PC-9 (cell line): ENCODE results near the gene ZNF581. TPM values are rescaled to one million over a fixed set of nuclear protein-coding genes. Genes with fewer than 3 reads are reported as not detected.

Experiments
- Bru-seq: library from RNA; stranded (reverse); fragments of 400-500 nt; gene quantifications from one replicate; lab custom pipeline; 2021; lab: Mats Ljungman, UMichigan
- BruChase-seq, 2 experiments: library from RNA; stranded (reverse); fragments of 400-500 nt; gene quantifications; one replicate each; lab custom pipeline; 2021; lab: Mats Ljungman, UMichigan
- BruUV-seq: library from RNA; stranded (reverse); fragments of 400-500 nt; replicated peaks from 2 replicates; lab custom pipeline; 2021; lab: Mats Ljungman, UMichigan
- CTCF ChIA-PET: fragments of 300-600 bp; sonication (Branson Sonifier 250); formaldehyde crosslinking; loops from one replicate; lab custom pipeline; 2022; ENCODE audit warnings: antibody characterized with exemption; lab: Charles Lee
- POLR2A ChIA-PET: fragments of 300-600 bp; sonication (Branson Sonifier 250); formaldehyde crosslinking; loops from one replicate; lab custom pipeline; 2022; ENCODE audit warnings: antibody characterized with exemption; ENCODE audit not compliant: unreplicated experiment; lab: Charles Lee
- DNase-seq, 2 experiments: peaks; one replicate each; pipeline versions ENCODE4 v3.0.0 to v3.0.0-alpha.2; 2015 to 2022; ENCODE audit warnings: mixed read lengths in 1 of 2
- H2AFZ ChIP-seq: fragments of 200-600 bp; sonication (generic); 2 replicates; pipeline ENCODE4 v1.8.1; 2017; ENCODE audit warnings: antibody characterized with exemption
- H3F3A ChIP-seq: fragments of 200-600 bp; sonication (generic); 2 replicates; pipeline ENCODE4 v1.8.1; 2017; ENCODE audit warnings: antibody characterized with exemption, mild to moderate bottlenecking, low read depth; ENCODE audit not compliant: insufficient read depth
- H3K27ac ChIP-seq: fragments of 200-600 bp; sonication (generic); 2 replicates; pipeline ENCODE4 v1.6.1; 2016; ENCODE audit warnings: mixed run types
- H3K27me3 ChIP-seq: fragments of 200-600 bp; sonication (generic); 2 replicates; pipeline ENCODE4 v1.6.1; 2016; ENCODE audit warnings: low read depth, mixed run types; ENCODE audit not compliant: insufficient read depth
- H3K36me3 ChIP-seq: fragments of 200-600 bp; sonication (generic); 2 replicates; pipeline ENCODE4 v1.6.1; 2016; ENCODE audit warnings: low read depth, mixed run types
- H3K4me1 ChIP-seq: fragments of 200-600 bp; sonication (generic); replicated peaks from 2 replicates; pipeline ENCODE4 v1.6.1; 2016; ENCODE audit warnings: mixed run types; ENCODE audit not compliant: insufficient read depth
- H3K4me2 ChIP-seq: fragments of 200-600 bp; sonication (generic); 2 replicates; pipeline ENCODE4 v1.6.1; 2017; ENCODE audit warnings: mixed run types
- H3K4me3 ChIP-seq: fragments of 200-600 bp; sonication (generic); 2 replicates; pipeline ENCODE4 v1.6.1; 2016; ENCODE audit warnings: mixed run types
- H3K79me2 ChIP-seq: fragments of 200-600 bp; sonication (generic); 2 replicates; pipeline ENCODE4 v1.6.1; 2017; ENCODE audit warnings: low read depth, mixed run types
- H3K9me2 ChIP-seq: fragments of 200-600 bp; sonication (generic); 2 replicates; pipeline ENCODE4 v1.8.1; 2017; ENCODE audit warnings: mild to moderate bottlenecking; ENCODE audit not compliant: insufficient read depth
- H3K9me3 ChIP-seq: fragments of 200-600 bp; sonication (generic); 2 replicates; pipeline ENCODE4 v1.8.1; 2016; ENCODE audit warnings: low read depth; ENCODE audit not compliant: insufficient read depth
- H4K20me1 ChIP-seq: fragments of 200-600 bp; sonication (generic); 2 replicates; pipeline ENCODE4 v1.8.1; 2017; ENCODE audit not compliant: insufficient read depth
- EZH2 ChIP-seq: fragments of 200-600 bp; sonication (generic); IDR thresholded peaks from 2 replicates; pipeline ENCODE4 v1.8.0; 2017; ENCODE audit warnings: antibody characterized with exemption, low read depth
- intact Hi-C: fragments of 100-400 bp; cut with micrococcal nuclease; formaldehyde crosslinking; loops from one replicate; pipeline ENCODE4 v1.10.0; 2022; ENCODE audit not compliant: unreplicated experiment
- long read RNA-seq: library from polyadenylated mRNA; stranded (forward); transcript quantifications from one replicate; pipeline ENCODE4 v2.0.0, GENCODE V29; 2022
- total RNA-seq: library from RNA; stranded (reverse); gene quantifications from 2 replicates; pipeline ENCODE4 v1.2.3, GENCODE V29; 2021
- TF ChIP-seq, protein P1 (sequence below): fragments of 200-600 bp; sonication (generic); conservative IDR thresholded peaks from 2 replicates; pipeline ENCODE4 v1.6.1; 2017; ENCODE audit warnings: mixed run types, antibody characterized with exemption, mild to moderate bottlenecking, moderate library complexity

Gene ZNF581, protein sequence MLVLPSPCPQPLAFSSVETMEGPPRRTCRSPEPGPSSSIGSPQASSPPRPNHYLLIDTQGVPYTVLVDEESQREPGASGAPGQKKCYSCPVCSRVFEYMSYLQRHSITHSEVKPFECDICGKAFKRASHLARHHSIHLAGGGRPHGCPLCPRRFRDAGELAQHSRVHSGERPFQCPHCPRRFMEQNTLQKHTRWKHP
- total RNA-seq (53.5 and 81.9 TPM in 2 replicates), Bru-seq, nascent RNA (percentile 83 among the genes with signal in this experiment), BruChase-seq, experiment 1, labeled RNA remaining after a 2-hour chase (percentile 90 among the genes with signal in this experiment), BruChase-seq, experiment 2, labeled RNA remaining after a 6-hour chase (percentile 86 among the genes with signal in this experiment)
- long read RNA-seq, transcript ZNF581-201 (2 exons, 1,298 nt): major isoform, 59 of 67 reads
- long read RNA-seq, partial matches to known transcripts: 5 of 67 reads
- long read RNA-seq, other reads (novel, unspliced or antisense): 1 of 67 reads

DNA sequence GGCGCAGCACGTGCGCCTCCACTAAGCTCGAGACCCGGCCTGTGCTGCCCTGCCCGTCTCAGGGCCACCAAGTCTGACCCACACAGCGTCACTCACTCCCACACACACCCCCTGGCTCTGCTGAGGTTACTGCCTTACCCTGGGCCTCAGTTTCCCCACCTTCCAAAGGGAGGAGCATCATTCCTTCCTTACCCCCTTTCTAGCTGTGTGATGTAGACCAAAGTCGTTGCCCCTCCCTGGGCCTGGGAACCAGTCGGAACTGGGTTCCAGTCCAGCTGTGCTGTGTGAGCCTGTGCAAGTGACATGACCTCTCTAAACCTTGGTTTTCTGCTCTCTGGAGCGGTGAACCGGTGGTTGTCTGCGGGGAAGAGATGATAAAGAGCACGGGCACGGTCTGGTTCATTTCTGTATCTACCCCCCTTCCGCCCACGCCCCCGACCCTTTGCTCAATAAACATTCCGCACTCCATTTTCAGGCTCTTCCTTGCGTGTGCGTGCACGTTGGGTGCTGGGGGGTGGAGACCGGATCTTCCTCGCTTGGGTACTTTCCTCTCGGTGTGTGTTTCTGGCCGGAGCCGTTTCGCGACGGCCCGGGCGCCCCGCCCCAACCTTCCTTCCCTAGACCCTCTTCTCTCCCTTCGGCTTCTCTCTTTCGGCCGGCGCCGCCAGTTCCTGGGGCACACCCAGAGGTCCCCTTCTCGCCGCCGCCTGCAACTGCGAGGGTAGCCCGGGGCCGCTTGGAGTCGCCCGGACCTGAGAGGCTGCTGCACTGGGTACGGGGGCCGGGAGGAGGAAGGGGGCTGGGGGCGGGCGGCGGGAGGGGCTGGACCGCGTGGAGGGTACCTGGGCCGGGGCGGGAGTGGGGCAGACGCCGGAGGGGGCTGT lies at the start of gene ZNF581:
Gene ZNF581, plus strand, starts transcription at position 647 of the 884 bp plus-strand sequence. CDS start 923 bp downstream, outside the sequence.
- H3K79me2 ChIP-seq: peaks cover 50% of the 10 kb centered on the region
- POLR2A ChIA-PET: interaction anchor here (0.6 to 1.2 kb wide), 4 partner anchors 11 to 671 kb away, joined by 3 to 13 read pairs (median 7); partner anchors contain the start of genes NAT14 and ZSCAN5A

DNA sequence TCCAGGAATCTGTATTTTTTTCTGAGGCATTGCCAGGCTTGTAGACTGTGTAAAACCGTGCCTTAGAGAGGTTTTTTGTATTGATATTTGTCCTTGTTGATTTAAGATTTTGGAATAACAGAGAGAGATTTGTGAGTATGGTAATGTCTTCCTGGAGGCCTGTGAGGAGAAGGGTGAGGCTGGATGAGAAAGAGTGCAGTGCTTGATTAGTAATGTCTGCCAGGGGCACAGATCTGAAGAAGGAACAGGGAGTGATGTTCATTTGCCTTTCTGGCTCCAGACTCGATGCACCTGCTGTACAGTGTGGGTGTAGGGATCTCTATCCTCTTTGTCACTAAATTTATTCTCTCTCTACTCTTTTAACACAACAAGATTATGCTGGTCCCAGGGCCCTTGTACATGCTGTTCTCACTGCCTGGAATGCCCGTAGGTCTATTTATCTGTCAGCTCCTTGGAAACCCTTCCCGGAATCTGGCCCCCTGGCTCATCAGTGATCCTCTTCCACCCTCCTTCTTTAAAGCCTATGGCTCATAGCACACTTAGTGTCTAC lies 48.4 kb upstream of the ZNF581 start:
- CTCF ChIA-PET: no interaction called here

More for the DNA sequence above, at the start of gene ZNF581:
- H3K4me3 ChIP-seq: peak within 1 kb of the TSS; percentile 66
- no peak for TF ChIP-seq EZH2
- TF ChIP-seq, protein P1, sequence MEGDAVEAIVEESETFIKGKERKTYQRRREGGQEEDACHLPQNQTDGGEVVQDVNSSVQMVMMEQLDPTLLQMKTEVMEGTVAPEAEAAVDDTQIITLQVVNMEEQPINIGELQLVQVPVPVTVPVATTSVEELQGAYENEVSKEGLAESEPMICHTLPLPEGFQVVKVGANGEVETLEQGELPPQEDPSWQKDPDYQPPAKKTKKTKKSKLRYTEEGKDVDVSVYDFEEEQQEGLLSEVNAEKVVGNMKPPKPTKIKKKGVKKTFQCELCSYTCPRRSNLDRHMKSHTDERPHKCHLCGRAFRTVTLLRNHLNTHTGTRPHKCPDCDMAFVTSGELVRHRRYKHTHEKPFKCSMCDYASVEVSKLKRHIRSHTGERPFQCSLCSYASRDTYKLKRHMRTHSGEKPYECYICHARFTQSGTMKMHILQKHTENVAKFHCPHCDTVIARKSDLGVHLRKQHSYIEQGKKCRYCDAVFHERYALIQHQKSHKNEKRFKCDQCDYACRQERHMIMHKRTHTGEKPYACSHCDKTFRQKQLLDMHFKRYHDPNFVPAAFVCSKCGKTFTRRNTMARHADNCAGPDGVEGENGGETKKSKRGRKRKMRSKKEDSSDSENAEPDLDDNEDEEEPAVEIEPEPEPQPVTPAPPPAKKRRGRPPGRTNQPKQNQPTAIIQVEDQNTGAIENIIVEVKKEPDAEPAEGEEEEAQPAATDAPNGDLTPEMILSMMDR: no peak
- peaks cover 9% of the 10 kb centered on the region for H3K36me3 ChIP-seq
- H3K9me3 ChIP-seq: no peaks in the 10 kb centered on the region
- H2AFZ ChIP-seq: peak within 1 kb of the TSS; percentile 59
- H3F3A ChIP-seq: peaks cover 58% of the 10 kb centered on the region; the same call in 1 of the 2 replicates
- no peaks in the 10 kb centered on the region for H3K9me2 ChIP-seq
- intact Hi-C loops: loop anchor here (1.0 kb wide), 2 partner anchors 11 to 32 kb away; partner anchors contain the start of gene EPN1
- H3K4me2 ChIP-seq: peak within 1 kb of the TSS; percentile 90
- peaks cover 11% of the 10 kb centered on the region for H4K20me1 ChIP-seq
- BruUV-seq: no TSS peak
- CTCF ChIA-PET: no interaction called here
- peak within 1 kb of the TSS; percentile 44 for H3K27ac ChIP-seq
- no peaks in the 10 kb centered on the region for H3K27me3 ChIP-seq
- peak; percentile 74 to 79 for DNase-seq
- H3K4me1 ChIP-seq: peaks cover 8% of the 10 kb centered on the region

More for the DNA sequence above, 48.4 kb upstream of the ZNF581 start:
- Histone ChIP-seq H3K36me3 (peaks cover 4% of the 10 kb centered on the region; the same call in 1 of the 2 replicates), H2AFZ (no peak overlapping the region), H3K4me2 (no peak overlapping the region), H3K9me3 (no peaks in the 10 kb centered on the region), H3F3A (peaks cover 29% of the 10 kb centered on the region), H4K20me1 (no peaks in the 10 kb centered on the region), H3K4me1 (no peaks in the 10 kb centered on the region), H3K79me2 (0 out of 2 replicates have a peak, but pooled peaks cover 3% of the 10 kb centered on the region), H3K27ac (no peak overlapping the region), H3K4me3 (no peak overlapping the region), H3K27me3 (no peaks in the 10 kb centered on the region), H3K9me2 (no peaks in the 10 kb centered on the region)
- POLR2A ChIA-PET: interaction anchor here (0.6 to 0.7 kb wide), 3 partner anchors 8 to 532 kb away, joined by 3 to 5 read pairs (median 4); partner anchors contain the start of gene RDH13
- BruUV-seq: no TSS peak
- intact Hi-C loops: loop anchor here (5.0 kb wide), 1 partner anchor 428 kb away; the partner anchor contains the start of gene DNAAF3
- no peak for TF ChIP-seq EZH2
- TF ChIP-seq, protein P1: no peak
- peak in 1 of 2 experiments; percentile 29 for DNase-seq
